Measurements from ENCODE around the gene PRXL2A. TPM values are rescaled to one million over a fixed set of nuclear protein-coding genes. Genes with fewer than 3 reads are reported as not detected.

PRXL2A gene
- total RNA-seq, 2 experiments from 2014 or later, result not detected

GRCh38 chr10:80373502-80373901 lies 34.8 kb upstream of the PRXL2A start:
- ChIA-PET POLR2A (interaction anchor here (1.0 kb wide), 2 partner anchors 19 to 235 kb away, joined by 3 to 4 read pairs; no protein-coding TSS in a partner anchor), CTCF (ENCODE audit: unreplicated experiment) (no interaction called here)
- intact Hi-C loops (cut with micrococcal nuclease; ENCODE audit: unreplicated experiment), result no loop called here

GRCh38 chr10:80379701-80380100 lies 28.6 kb upstream of the PRXL2A start:
- H3K4me3 ChIP-seq (ENCODE audit: low read depth, low read length, poor library complexity, severe bottlenecking), result no peak overlapping the region
- H3K27ac ChIP-seq (ENCODE audit: low read depth, low read length, poor library complexity, severe bottlenecking), result no peak overlapping the region
- CTCF ChIA-PET (ENCODE audit: unreplicated experiment), result no interaction called here
- no peaks in the 10 kb centered on the region for H3K9me2 ChIP-seq (ENCODE audit: insufficient read depth, low read length)
- POLR2A ChIA-PET, result interaction anchor here (1.0 kb wide), 1 partner anchor 126 kb away, joined by 4 read pairs; no protein-coding TSS in a partner anchor
- H3K4me1 ChIP-seq (ENCODE audit: insufficient read depth, low read length, poor library complexity, severe bottlenecking), result no peaks in the 10 kb centered on the region
- H2AFZ ChIP-seq (ENCODE audit: low read length), result no peak overlapping the region
- intact Hi-C loops (cut with micrococcal nuclease; ENCODE audit: unreplicated experiment), result loop anchor here (5.0 kb wide), 1 partner anchor 543 kb away; no protein-coding TSS in a partner anchor
- no peaks in the 10 kb centered on the region for H4K20me1 ChIP-seq (ENCODE audit: insufficient read depth, low read length)
- no TSS peak for BruUV-seq (replicated peaks)
- H3K4me2 ChIP-seq (ENCODE audit: low read length), result no peak overlapping the region
- H3K79me2 ChIP-seq (ENCODE audit: insufficient read depth, low read depth, low read length), result no peaks in the 10 kb centered on the region
- TF ChIP-seq EZH2phosphoT487 (IDR thresholded peaks at IDR 0.05; ENCODE audit: borderline replicate concordance, low read depth, low read length), result no peak
- no peaks in the 10 kb centered on the region for H3K9me3 ChIP-seq (ENCODE audit: low read length)
- DNase-seq (ENCODE audit: low spot score), result no peak
- no peaks in the 10 kb centered on the region for H3K36me3 ChIP-seq (ENCODE audit: insufficient read depth, low read length)

More at GRCh38 chr10:80373502-80373901, 34.8 kb upstream of the PRXL2A start:
- H3K9me3 ChIP-seq (ENCODE audit: low read length), result no peaks in the 10 kb centered on the region
- H3K4me3 ChIP-seq (ENCODE audit: low read depth, low read length, poor library complexity, severe bottlenecking), result no peak overlapping the region
- DNase-seq (ENCODE audit: low spot score), result no peak
- no peaks in the 10 kb centered on the region for H3K79me2 ChIP-seq (ENCODE audit: insufficient read depth, low read depth, low read length)
- H3K9me2 ChIP-seq (ENCODE audit: insufficient read depth, low read length), result no peaks in the 10 kb centered on the region
- no peak overlapping the region for H3K4me2 ChIP-seq (ENCODE audit: low read length)
- no peak overlapping the region for H3K27ac ChIP-seq (ENCODE audit: low read depth, low read length, poor library complexity, severe bottlenecking)
- H3K4me1 ChIP-seq (ENCODE audit: insufficient read depth, low read length, poor library complexity, severe bottlenecking), result no peaks in the 10 kb centered on the region
- H3K36me3 ChIP-seq (ENCODE audit: insufficient read depth, low read length), result no peaks in the 10 kb centered on the region
- TF ChIP-seq EZH2phosphoT487 (IDR thresholded peaks at IDR 0.05; ENCODE audit: borderline replicate concordance, low read depth, low read length), result no peak
- no TSS peak for BruUV-seq (replicated peaks)
- no peaks in the 10 kb centered on the region for H4K20me1 ChIP-seq (ENCODE audit: insufficient read depth, low read length)
- no peak overlapping the region for H2AFZ ChIP-seq (ENCODE audit: low read length)

- intact Hi-C loops (cut with micrococcal nuclease; ENCODE audit: unreplicated experiment), result loop anchor here (5.0 kb wide), 1 partner anchor 542 kb away; no protein-coding TSS in a partner anchor
- H3K9me3 ChIP-seq (ENCODE audit: low read length), result no peaks in the 10 kb centered on the region
- TF ChIP-seq EZH2phosphoT487 (IDR thresholded peaks at IDR 0.05; ENCODE audit: borderline replicate concordance, low read depth, low read length) (no peak), CTCF (conservative IDR thresholded peaks at IDR 0.05; ENCODE audit: low read length) (no peak)
- no peaks in the 10 kb centered on the region for H4K20me1 ChIP-seq (ENCODE audit: insufficient read depth, low read length)
- no peak for DNase-seq (ENCODE audit: low spot score)
- no peaks in the 10 kb centered on the region for H3K36me3 ChIP-seq (ENCODE audit: insufficient read depth, low read length)
- no peak overlapping the region for H3K4me3 ChIP-seq (ENCODE audit: low read depth, low read length, poor library complexity, severe bottlenecking)
- H3K4me2 ChIP-seq (ENCODE audit: low read length), result no peak overlapping the region
- H2AFZ ChIP-seq (ENCODE audit: low read length), result no peak overlapping the region
- H3K9me2 ChIP-seq (ENCODE audit: insufficient read depth, low read length), result no peaks in the 10 kb centered on the region
- ChIA-PET CTCF (ENCODE audit: unreplicated experiment) (no interaction called here), POLR2A (interaction anchor here (1.0 kb wide), 1 partner anchor 126 kb away, joined by 4 read pairs; no protein-coding TSS in a partner anchor)
- BruUV-seq (replicated peaks), result no TSS peak
- H3K4me1 ChIP-seq (ENCODE audit: insufficient read depth, low read length, poor library complexity, severe bottlenecking), result no peaks in the 10 kb centered on the region
- no peaks in the 10 kb centered on the region for H3K79me2 ChIP-seq (ENCODE audit: insufficient read depth, low read depth, low read length)
- H3K27ac ChIP-seq (ENCODE audit: low read depth, low read length, poor library complexity, severe bottlenecking), result no peak overlapping the region
Observed at GRCh38 chr10:80380185-80380584, 28.2 kb upstream of the PRXL2A start.
